LHCN-M2 (cell line): ENCODE results near the gene CACNA1G. TPM values are rescaled to one million over a fixed set of nuclear protein-coding genes. Genes with fewer than 3 reads are reported as not detected.

Experiments used
- DNase-seq: peaks from one replicate; pipeline ENCODE4 v3.0.0-alpha.2; 2012; ENCODE audit warnings: low read depth
- total RNA-seq: library from RNA; depleted of rRNA; stranded (reverse); fragments of >200 nt; gene quantifications from 2 replicates; pipeline ENCODE4 v1.2.3, GENCODE V29; 2014; rRNA removed

The CACNA1G gene
- total RNA-seq, 1 experiment from 2014 or later, result under 0.01 TPM

GRCh38 chr17:50667259-50668024, 106.9 kb downstream of the CACNA1G start:
- DNase-seq, result no peak

GRCh38 chr17:50668025-50668837, 107.7 kb downstream of the CACNA1G start:
- DNase-seq, result no peak

- no peak for DNase-seq
These were observed 108.5 kb downstream of the CACNA1G start for GRCh38 chr17:50668838-50669581.

GRCh38 chr17:50672071-50672470, 111.6 kb downstream of the CACNA1G start:
- DNase-seq, result no peak

- DNase-seq, result no peak
These were observed 112.5 kb downstream of the CACNA1G start for GRCh38 chr17:50672831-50673551.

GRCh38 chr17:50675190-50675589, 114.7 kb downstream of the CACNA1G start:
- DNase-seq, result no peak

- DNase-seq, result no peak
These were observed 115.1 kb downstream of the CACNA1G start for GRCh38 chr17:50675627-50676026.

GRCh38 chr17:50676065-50676975, 115.8 kb downstream of the CACNA1G start:
- no peak for DNase-seq

Other genes with a start within 250 kb of the CACNA1G start
- 41.4 and 48.9 TPM in 2 replicates for gene XYLT2, start 214.6 kb upstream of the CACNA1G start, total RNA-seq
- 79.4 and 81.1 TPM in 2 replicates for gene MRPL27, start 187.5 kb upstream of the CACNA1G start, total RNA-seq
- 13.9 and 18.1 TPM in 2 replicates for gene EME1, start 187.5 kb upstream of the CACNA1G start, total RNA-seq
- 165 and 189 TPM in 2 replicates for gene LRRC59, start 163.2 kb upstream of the CACNA1G start, total RNA-seq
- gene ACSF2, start 134.5 kb upstream of the CACNA1G start, total RNA-seq, result 16.6 and 17.0 TPM in 2 replicates
- not detected in 2 replicates for gene CHAD, start 91.8 kb upstream of the CACNA1G start, total RNA-seq
- 17.8 and 23.2 TPM in 2 replicates for gene RSAD1, start 81.9 kb upstream of the CACNA1G start, total RNA-seq
- gene MYCBPAP, start 52.3 kb upstream of the CACNA1G start, total RNA-seq, result 0.34 and 0.83 TPM in 2 replicates
- gene EPN3, start 28.0 kb upstream of the CACNA1G start, total RNA-seq, result 0.11 TPM in 1 of 2 replicates, not detected in the other
- gene SPATA20, start 13.5 kb upstream of the CACNA1G start, total RNA-seq, result 82.7 and 84.9 TPM in 2 replicates
- 4.9 and 7.6 TPM in 2 replicates for gene ABCC3, start 74.2 kb downstream of the CACNA1G start, total RNA-seq
- 31.3 and 34.2 TPM in 2 replicates for gene ANKRD40, start 147.2 kb downstream of the CACNA1G start, total RNA-seq
- 44.8 and 47.9 TPM in 2 replicates for gene LUC7L3, start 158.9 kb downstream of the CACNA1G start, total RNA-seq
- gene ANKRD40CL, start 206.8 kb downstream of the CACNA1G start, total RNA-seq, result not detected in 2 replicates